Hepatocyte (in vitro differentiated cells): Measurements from ENCODE around the gene PTPRD.

ENCODE experiments used
- CTCF ChIP-seq: fragments of 200-600 bp; sonication (generic); IDR thresholded peaks from 2 replicates; pipeline ENCODE4 v1.5.1; 2016; ENCODE audit warnings: antibody characterized with exemption, mild to moderate bottlenecking; ENCODE audit not compliant: poor library complexity
- EZH2phosphoT487 ChIP-seq: fragments of 200-600 bp; sonication (generic); IDR thresholded peaks from one replicate; pipeline ENCODE4 v1.6.1; 2018; ENCODE audit warnings: antibody characterized with exemption, mild to moderate bottlenecking, low read depth, moderate library complexity; ENCODE audit not compliant: unreplicated experiment, severe bottlenecking

GRCh38 chr9:9558907-9559306 lies 1053.9 kb downstream of the PTPRD start:
- no peak for TF ChIP-seq CTCF
- no peak for TF ChIP-seq EZH2phosphoT487
